Measurements from ENCODE around the gene BCR.

The BCR gene

DNA sequence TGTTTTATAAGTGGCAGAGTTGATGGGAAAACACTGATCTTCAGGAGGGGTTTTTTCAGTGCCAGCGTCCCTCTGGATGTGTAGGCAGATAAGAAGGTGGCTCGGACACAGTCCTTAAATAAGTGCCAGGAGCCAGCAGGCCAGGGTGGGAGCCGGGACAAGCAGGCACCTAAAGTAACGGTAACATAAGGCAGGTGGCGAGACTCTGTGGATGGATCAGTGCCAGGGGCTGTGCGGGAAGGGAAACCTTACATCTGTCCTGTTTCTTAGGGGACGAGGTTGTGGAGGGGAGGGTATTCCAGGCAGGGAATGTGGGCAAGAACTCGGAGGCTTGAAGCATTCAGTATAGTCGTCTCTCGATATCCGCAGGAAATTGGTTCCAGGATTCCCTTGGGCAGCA, 15.9 kb downstream of the BCR start:
- no peak for DNase-seq (ENCODE audit: low read depth, low spot score)

GRCh38 chr22:23197836-23198235, 17.5 kb downstream of the BCR start:
- no peak for DNase-seq (ENCODE audit: low read depth, low spot score)

- no peak for DNase-seq (ENCODE audit: low read depth, low spot score)
These were observed 18.9 kb downstream of the BCR start for GRCh38 chr22:23199159-23199558.

DNA sequence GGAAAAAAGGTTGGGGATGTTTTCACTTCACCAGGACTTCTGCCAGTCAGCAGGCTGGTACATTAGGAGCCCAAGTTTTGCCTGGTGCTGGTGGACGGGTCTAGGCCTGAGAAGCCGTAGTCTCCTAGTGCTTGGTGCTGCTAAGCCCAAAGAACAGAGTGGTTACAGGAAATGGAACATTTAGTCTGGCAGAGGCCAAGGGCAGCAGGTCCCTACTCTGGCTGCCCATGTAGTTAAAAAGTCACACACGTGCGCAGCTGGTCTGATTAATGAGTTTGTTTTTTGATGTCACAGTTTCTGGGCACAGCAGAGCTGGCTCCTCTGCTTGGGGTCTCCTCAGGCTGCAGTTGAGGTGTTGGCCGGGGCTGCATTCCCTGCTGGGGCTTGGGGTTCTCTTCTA, 20.6 kb downstream of the BCR start:
- DNase-seq (ENCODE audit: low read depth, low spot score): no peak

- DNase-seq (ENCODE audit: low read depth, low spot score): no peak
These were observed 22.6 kb downstream of the BCR start for GRCh38 chr22:23202812-23203451.

GRCh38 chr22:23203452-23204124, 23.3 kb downstream of the BCR start:
- DNase-seq (ENCODE audit: low read depth, low spot score): no peak

- DNase-seq (ENCODE audit: low read depth, low spot score): no peak
These were observed 23.8 kb downstream of the BCR start for GRCh38 chr22:23204125-23204488.

DNA sequence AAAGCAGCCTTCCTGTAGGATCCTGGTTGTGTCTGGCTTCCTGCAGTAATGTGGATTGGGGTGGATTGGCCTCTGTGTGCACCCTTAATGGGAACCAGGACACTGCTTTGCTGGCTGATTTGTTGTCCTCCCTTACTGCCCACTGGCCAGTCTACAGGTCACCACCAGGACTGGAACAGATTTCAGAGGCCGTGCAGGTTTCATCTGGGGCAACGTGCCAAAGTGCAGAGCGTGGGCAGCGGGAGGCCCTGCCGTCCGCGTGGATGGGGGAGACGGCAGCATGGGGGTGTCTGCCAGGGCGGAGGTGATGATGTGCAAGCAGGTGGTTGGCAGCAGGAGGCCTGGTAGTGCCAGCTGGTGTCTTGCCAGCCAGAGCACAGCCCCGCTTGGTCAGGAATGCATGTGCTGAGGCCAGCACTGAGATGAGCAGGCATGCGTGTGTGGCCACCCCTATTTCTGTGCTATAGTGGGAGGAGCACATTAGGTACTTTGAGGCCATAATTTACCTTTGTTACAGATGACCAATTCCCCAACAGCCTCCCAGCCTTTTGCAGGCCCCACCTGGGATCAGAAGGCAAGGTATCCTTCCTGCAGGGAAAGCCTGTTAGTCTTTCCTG, 24.3 kb downstream of the BCR start:
- DNase-seq (ENCODE audit: low read depth, low spot score): no peak

GRCh38 chr22:23205339-23206049, 25.2 kb downstream of the BCR start:
- DNase-seq (ENCODE audit: low read depth, low spot score): no peak

DNA sequence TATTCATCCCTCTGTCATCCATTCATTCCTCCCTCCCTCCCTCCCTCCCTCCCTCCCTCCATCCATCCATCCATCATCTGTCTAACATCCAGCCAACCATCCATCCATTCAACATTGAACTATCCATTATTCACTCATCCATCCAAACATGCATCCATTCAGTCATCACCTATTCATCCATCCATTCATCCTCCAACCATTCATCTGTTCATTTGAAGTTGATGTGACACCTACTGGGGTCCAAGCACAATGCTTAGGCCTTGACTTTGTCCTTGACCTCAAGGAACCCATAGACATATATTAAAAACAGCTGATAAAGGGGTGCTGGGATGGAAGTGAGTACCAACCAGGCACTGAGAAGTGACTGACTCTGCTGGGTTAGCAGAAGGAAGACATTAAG, 26.6 kb downstream of the BCR start:
- no peak for DNase-seq (ENCODE audit: low read depth, low spot score)

GRCh38 chr22:23207729-23208393, 27.6 kb downstream of the BCR start:
- DNase-seq (ENCODE audit: low read depth, low spot score): no peak

DNA sequence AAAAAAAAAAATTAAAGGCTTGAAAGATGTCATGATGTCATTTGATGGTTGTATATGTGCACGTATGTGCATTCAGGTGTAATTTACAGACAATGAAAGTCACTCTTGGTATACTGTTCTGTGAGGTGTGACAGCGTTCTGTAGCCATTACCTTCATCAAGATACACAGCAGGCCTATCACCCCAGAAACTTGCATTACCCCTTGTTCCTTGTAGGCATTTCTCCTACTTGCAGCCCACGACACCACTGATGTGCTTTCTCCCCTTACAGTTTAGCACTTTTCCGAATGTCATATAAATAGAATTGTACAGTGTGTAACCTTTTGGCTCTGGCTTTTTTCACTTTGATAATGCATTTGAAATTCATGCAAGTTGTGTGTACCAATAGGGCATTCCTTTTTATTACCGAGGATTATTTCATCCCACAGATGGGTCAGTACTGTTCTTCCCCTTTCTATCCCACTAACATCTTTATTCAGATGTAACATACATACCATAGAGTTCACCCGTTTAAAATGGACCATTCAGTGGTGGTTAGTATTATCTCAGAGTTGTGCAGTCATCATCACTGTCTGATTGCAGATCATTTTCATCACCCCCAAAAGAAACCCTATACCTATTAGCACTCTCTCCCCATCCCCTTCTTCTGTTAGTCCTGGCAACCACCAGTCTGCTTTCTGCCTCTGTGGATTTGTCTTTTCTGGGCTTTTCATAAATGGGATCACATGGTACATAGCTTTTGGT, 30.3 kb downstream of the BCR start:
- DNase-seq (ENCODE audit: low read depth, low spot score): no peak

DNA sequence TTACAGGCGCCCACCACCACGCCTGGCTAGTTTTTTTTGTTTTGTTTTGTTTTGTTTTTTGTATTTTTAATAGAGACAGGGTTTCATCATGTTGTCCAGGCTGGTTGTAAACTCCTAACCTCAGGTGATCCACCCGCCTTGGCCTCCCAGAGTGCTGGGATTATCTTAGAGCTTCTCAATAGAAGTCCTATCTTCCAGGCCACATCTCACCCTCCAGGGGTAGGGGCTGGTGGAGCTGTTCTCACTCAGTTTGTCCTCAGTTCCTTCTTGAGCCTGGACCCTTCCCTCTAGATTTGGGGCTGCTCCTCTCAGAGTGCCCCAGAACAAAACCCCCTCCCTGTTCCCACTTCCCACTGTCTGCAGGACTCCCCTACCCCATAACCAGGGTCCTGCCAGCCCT, 31.3 kb downstream of the BCR start:
- DNase-seq (ENCODE audit: low read depth, low spot score): no peak

- no peak for DNase-seq (ENCODE audit: low read depth, low spot score)
These were observed 32.0 kb downstream of the BCR start for GRCh38 chr22:23212061-23213021.

- DNase-seq (ENCODE audit: low read depth, low spot score): no peak
These were observed 32.8 kb downstream of the BCR start for GRCh38 chr22:23213022-23213555.

GRCh38 chr22:23213581-23214334, 33.4 kb downstream of the BCR start:
- DNase-seq (ENCODE audit: low read depth, low spot score): no peak

DNA sequence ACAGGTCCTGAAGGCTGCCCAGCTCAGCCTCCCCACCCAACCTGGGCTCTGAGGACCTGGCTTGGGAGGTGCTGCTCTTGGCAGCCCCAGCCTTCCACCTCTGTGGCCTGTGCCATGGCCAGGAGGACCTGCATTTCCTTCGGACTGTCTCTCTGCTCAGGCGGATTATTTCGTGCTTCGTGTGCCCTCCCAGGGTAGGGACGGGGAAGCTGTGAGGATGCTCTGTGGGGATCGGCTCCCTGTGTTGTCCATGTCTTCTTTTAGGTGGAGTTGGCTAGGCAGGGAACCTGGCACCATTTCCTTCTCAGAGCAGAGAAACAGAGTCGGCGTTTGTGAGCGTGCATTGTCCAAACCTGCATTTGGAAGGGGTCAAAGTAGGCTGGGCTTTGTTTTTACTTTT, 34.1 kb downstream of the BCR start:
- DNase-seq (ENCODE audit: low read depth, low spot score): no peak

- no peak for DNase-seq (ENCODE audit: low read depth, low spot score)
These were observed 35.3 kb downstream of the BCR start for GRCh38 chr22:23215294-23216241.
